Measurements from ENCODE around the gene TRERF1.
"Not testable (repeated sequence)": the region's sequence is repeated elsewhere in the genome, so short reads cannot be mapped to it uniquely, and the experiment has no call there.

TRERF1 gene, protein sequence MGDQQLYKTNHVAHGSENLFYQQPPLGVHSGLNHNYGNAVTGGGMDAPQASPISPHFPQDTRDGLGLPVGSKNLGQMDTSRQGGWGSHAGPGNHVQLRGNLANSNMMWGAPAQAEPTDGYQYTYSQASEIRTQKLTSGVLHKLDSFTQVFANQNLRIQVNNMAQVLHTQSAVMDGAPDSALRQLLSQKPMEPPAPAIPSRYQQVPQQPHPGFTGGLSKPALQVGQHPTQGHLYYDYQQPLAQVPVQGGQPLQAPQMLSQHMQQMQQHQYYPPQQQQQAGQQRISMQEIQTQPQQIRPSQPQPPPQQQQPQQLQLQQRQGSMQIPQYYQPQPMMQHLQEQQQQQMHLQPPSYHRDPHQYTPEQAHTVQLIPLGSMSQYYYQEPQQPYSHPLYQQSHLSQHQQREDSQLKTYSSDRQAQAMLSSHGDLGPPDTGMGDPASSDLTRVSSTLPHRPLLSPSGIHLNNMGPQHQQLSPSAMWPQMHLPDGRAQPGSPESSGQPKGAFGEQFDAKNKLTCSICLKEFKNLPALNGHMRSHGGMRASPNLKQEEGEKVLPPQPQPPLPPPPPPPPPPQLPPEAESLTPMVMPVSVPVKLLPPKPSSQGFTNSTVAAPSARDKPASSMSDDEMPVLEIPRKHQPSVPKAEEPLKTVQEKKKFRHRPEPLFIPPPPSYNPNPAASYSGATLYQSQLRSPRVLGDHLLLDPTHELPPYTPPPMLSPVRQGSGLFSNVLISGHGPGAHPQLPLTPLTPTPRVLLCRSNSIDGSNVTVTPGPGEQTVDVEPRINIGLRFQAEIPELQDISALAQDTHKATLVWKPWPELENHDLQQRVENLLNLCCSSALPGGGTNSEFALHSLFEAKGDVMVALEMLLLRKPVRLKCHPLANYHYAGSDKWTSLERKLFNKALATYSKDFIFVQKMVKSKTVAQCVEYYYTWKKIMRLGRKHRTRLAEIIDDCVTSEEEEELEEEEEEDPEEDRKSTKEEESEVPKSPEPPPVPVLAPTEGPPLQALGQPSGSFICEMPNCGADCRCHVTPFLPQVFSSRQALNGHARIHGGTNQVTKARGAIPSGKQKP (N-terminal part only)

DNA sequence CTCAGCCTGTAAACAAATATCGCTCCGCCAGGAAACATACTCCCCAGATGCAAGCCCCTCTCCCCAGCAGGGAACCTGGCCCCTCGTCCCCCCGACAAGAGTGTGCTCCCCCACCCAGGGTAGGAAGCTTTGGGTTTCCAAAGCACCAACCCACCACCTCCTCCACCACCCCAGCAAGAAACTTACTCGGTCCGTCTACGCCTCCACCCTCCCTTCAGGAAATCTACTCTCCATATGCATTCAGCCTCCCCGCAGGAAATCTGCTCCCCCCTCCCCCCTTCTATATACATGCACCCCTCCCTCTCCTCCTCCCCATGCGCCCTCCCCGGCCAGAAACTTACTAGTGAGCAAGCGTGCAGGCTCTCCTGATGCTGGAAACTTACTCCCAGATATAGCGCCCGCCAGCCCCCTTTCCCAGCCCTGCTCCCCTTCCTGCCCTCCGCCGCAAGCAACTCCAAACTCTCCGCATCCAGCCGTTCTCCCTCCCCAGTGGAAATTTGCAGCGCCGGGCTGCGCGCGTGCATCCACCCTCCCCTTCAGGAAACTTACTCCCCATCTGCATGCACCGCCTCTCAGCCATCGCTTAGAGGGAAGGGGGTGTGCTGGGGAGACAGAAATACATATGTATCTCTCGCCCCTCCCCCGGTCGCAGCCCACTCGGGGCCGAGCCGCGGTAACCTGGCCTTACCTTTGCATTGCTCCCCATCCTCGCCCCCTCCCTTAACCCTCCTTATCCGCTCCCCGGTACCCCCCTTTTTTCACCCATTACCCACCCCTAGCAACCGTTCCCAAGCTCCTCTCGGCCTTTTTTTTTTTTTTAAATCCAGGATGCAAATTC is at the start of gene TRERF1:
TRERF1 (minus strand) TSS at position 594 of the 838 bp plus-strand sequence. CDS start 182,336 bp downstream, outside the sequence.
- H3K36me3 Mint-ChIP-seq (ENCODE audit: low read depth): peaks cover 23% of the 10 kb centered on the region
- peaks cover 6% of the 10 kb centered on the region for H3K27me3 Mint-ChIP-seq (ENCODE audit: low read depth)
- H3K4me1 Mint-ChIP-seq (ENCODE audit: low read depth): peaks cover 41% of the 10 kb centered on the region
- peak within 1 kb of the TSS; percentile 93 for H3K27ac Mint-ChIP-seq
- peak within 1 kb of the TSS; percentile 98 for H3K4me3 Mint-ChIP-seq
- H3K9me3 Mint-ChIP-seq: no peaks in the 10 kb centered on the region

GRCh38 chr6:42498473-42499128 is 46.9 kb upstream of the TRERF1 start:
- H3K27me3 Mint-ChIP-seq (ENCODE audit: low read depth): peaks cover 25% of the 10 kb centered on the region
- H3K9me3 Mint-ChIP-seq: peaks cover 16% of the 10 kb centered on the region
- no peak overlapping the region for H3K4me3 Mint-ChIP-seq
- H3K4me1 Mint-ChIP-seq (ENCODE audit: low read depth): peaks cover 3% of the 10 kb centered on the region
- no peaks in the 10 kb centered on the region for H3K36me3 Mint-ChIP-seq (ENCODE audit: low read depth)
- no peak overlapping the region for H3K27ac Mint-ChIP-seq

DNA sequence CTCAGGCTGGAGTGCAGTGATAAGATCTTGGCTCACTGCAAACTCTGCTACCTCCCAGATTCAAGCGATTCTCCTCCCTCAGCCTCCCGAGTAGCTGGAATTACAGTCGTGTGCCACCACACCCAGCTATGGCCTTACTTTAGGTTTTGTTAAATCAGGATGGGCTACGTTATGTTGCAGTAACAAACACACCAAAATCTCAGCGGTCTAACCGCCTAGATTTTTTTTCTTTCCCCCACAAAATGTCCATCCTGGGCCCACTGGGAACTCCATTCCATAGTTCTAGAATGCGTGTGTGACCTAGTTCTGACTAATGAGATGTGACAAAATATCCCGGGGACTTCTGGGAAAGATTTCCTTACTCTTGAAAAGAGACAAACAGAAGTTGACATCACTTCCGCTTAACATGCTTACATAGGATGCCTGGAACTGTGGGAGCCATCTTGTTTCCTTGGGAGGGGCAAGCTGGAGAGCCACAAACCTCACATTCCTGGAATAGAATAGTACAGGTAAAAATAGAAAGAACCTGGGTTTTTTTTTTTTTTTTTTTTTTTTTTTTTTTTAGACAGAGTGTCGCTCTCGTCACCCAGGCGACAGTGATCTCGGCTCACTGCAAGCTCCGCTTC is 42.3 kb upstream of the TRERF1 start:
- Mint-ChIP-seq H3K36me3 (ENCODE audit: low read depth) (no peaks in the 10 kb centered on the region), H3K4me3 (no peak overlapping the region), H3K4me1 (ENCODE audit: low read depth) (no peaks in the 10 kb centered on the region), H3K27ac (no peak overlapping the region), H3K9me3 (peaks cover 13% of the 10 kb centered on the region), H3K27me3 (ENCODE audit: low read depth) (peaks cover 27% of the 10 kb centered on the region)

DNA sequence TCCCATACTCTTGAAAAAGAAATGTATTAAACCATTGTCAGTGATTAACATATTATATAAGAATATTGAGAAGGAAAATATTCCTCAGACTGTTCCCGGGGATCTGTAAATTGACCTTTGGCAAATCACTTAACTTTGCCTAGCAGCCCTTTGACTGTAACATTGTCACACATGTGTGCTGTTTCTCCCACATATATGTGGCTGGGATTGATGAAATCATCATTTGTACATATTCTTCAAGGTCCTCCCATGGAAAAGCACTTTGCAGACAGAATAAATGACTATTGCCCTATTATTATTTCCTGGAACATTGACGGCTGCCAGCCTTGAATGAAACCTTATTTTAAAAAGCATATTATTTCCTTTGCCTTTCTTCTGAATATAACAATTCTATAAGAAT is 36.4 kb upstream of the TRERF1 start:
- Mint-ChIP-seq H3K9me3 (no peaks in the 10 kb centered on the region), H3K4me1 (ENCODE audit: low read depth) (no peaks in the 10 kb centered on the region), H3K27ac (no peak overlapping the region), H3K36me3 (ENCODE audit: low read depth) (no peaks in the 10 kb centered on the region), H3K27me3 (ENCODE audit: low read depth) (peaks cover 3% of the 10 kb centered on the region), H3K4me3 (no peak overlapping the region)

- H3K27ac Mint-ChIP-seq: no peak overlapping the region
- no peaks in the 10 kb centered on the region for H3K36me3 Mint-ChIP-seq (ENCODE audit: low read depth)
- no peaks in the 10 kb centered on the region for H3K27me3 Mint-ChIP-seq (ENCODE audit: low read depth)
- no peaks in the 10 kb centered on the region for H3K4me1 Mint-ChIP-seq (ENCODE audit: low read depth)
- no peak overlapping the region for H3K4me3 Mint-ChIP-seq
- H3K9me3 Mint-ChIP-seq: no peaks in the 10 kb centered on the region
Observed at GRCh38 chr6:42484261-42484660, 32.5 kb upstream of the TRERF1 start.

- Mint-ChIP-seq H3K27ac (no peak overlapping the region), H3K4me1 (ENCODE audit: low read depth) (no peaks in the 10 kb centered on the region), H3K36me3 (ENCODE audit: low read depth) (no peaks in the 10 kb centered on the region), H3K27me3 (ENCODE audit: low read depth) (peaks cover 6% of the 10 kb centered on the region), H3K4me3 (no peak overlapping the region), H3K9me3 (no peaks in the 10 kb centered on the region)
Observed at GRCh38 chr6:42482174-42482573, 30.4 kb upstream of the TRERF1 start.

GRCh38 chr6:42471714-42472113 is 20.0 kb upstream of the TRERF1 start:
- peaks cover 8% of the 10 kb centered on the region for H3K27me3 Mint-ChIP-seq (ENCODE audit: low read depth)
- H3K27ac Mint-ChIP-seq: no peak overlapping the region
- peaks cover 26% of the 10 kb centered on the region for H3K9me3 Mint-ChIP-seq
- H3K36me3 Mint-ChIP-seq (ENCODE audit: low read depth): peaks cover 6% of the 10 kb centered on the region
- peaks cover 6% of the 10 kb centered on the region for H3K4me1 Mint-ChIP-seq (ENCODE audit: low read depth)
- H3K4me3 Mint-ChIP-seq: no peak overlapping the region

DNA sequence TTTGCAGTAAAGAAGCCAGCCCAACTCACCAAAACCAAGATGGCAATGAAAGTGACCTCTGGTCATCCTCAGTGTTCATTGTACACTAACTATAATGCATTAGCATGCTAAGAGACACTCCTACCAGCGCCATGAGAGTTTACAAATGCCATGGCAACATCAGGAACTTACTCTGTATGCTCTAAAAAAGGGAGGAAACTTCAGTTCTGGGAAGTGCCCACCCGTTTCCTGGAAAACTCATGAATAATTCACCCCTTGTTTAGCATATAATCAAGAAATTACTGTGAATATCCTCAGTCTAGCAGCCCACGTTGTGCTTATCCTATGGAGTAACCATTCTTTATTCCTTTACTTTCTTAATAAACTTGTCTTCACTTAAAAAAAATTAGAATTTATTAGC is 19.4 kb upstream of the TRERF1 start:
- Mint-ChIP-seq H3K4me3 (no peak overlapping the region), H3K4me1 (ENCODE audit: low read depth) (peaks cover 6% of the 10 kb centered on the region), H3K9me3 (peaks cover 26% of the 10 kb centered on the region), H3K27ac (no peak overlapping the region), H3K27me3 (ENCODE audit: low read depth) (peaks cover 8% of the 10 kb centered on the region), H3K36me3 (ENCODE audit: low read depth) (peaks cover 6% of the 10 kb centered on the region)

DNA sequence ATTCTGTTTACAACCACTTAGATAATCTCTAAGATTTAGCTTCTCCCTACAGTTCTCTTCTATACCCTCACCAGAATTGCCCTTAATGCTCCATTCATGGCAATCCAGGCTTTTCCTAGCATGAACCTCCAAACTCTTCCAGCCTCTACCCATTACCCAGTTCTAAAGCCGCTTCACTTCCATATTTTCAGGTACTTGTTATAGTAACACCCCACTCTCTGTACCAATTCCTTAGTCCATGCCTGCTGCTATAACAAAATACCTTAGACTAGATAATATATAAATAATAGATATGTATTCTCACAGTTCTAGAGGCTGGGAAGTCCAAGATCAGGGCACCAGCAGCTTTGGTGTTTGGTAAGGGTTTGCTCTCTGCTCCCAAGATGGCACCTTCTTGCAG is 16.5 kb upstream of the TRERF1 start:
- Mint-ChIP-seq H3K4me1 (ENCODE audit: low read depth) (peaks cover 6% of the 10 kb centered on the region), H3K9me3 (peaks cover 29% of the 10 kb centered on the region), H3K27me3 (ENCODE audit: low read depth) (peaks cover 15% of the 10 kb centered on the region), H3K36me3 (ENCODE audit: low read depth) (peaks cover 6% of the 10 kb centered on the region), H3K4me3 (no peak overlapping the region), H3K27ac (no peak overlapping the region)

GRCh38 chr6:42467651-42468050 is 15.9 kb upstream of the TRERF1 start:
- Mint-ChIP-seq H3K4me3 (no peak overlapping the region), H3K27ac (no peak overlapping the region), H3K4me1 (ENCODE audit: low read depth) (peaks cover 6% of the 10 kb centered on the region), H3K9me3 (peaks cover 29% of the 10 kb centered on the region), H3K27me3 (ENCODE audit: low read depth) (peaks cover 15% of the 10 kb centered on the region), H3K36me3 (ENCODE audit: low read depth) (peaks cover 6% of the 10 kb centered on the region)

GRCh38 chr6:42466470-42466869 is 14.7 kb upstream of the TRERF1 start:
- not testable (repeated sequence) for H3K36me3 Mint-ChIP-seq (ENCODE audit: low read depth); H3K4me1 Mint-ChIP-seq (ENCODE audit: low read depth); H3K27ac Mint-ChIP-seq; H3K4me3 Mint-ChIP-seq
- Mint-ChIP-seq H3K27me3 (ENCODE audit: low read depth) (peaks cover 15% of the 10 kb centered on the region), H3K9me3 (peaks cover 29% of the 10 kb centered on the region)

DNA sequence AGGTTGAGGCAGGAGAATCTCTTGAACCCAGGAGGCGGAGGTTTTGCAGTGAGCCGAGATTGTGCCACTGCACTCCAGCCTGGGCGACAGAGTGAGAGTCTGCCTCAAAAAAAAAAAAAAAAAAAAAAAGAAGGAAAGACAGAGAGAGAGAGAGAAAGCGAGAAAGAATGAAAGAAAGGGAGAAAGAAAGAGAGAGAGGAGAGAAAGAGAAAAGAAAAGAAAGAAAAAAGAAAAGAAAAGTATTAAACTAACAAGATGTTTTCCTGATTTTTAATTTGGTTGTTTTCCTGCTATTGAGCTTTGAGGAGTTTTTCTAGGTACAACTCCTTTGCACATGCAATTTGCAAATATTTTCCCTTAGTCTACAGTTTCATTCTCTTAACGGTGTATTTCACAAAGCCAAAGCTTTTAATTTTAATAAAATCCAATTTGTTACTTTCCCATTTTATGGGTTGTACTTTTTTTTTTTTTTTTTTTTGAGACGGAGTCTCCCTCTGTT is 10.8 kb upstream of the TRERF1 start:
- Mint-ChIP-seq H3K36me3 (ENCODE audit: low read depth) (no peaks in the 10 kb centered on the region), H3K9me3 (peaks cover 3% of the 10 kb centered on the region), H3K27ac (no peak overlapping the region), H3K4me1 (ENCODE audit: low read depth) (peaks cover 3% of the 10 kb centered on the region), H3K4me3 (no peak overlapping the region), H3K27me3 (ENCODE audit: low read depth) (peaks cover 7% of the 10 kb centered on the region)

- Mint-ChIP-seq H3K4me1 (ENCODE audit: low read depth) (peaks cover 5% of the 10 kb centered on the region), H3K4me3 (no peak overlapping the region), H3K27ac (no peak overlapping the region), H3K27me3 (ENCODE audit: low read depth) (peaks cover 7% of the 10 kb centered on the region), H3K9me3 (peaks cover 3% of the 10 kb centered on the region), H3K36me3 (ENCODE audit: low read depth) (no peaks in the 10 kb centered on the region)
Observed at GRCh38 chr6:42460883-42461282, 9.2 kb upstream of the TRERF1 start.
